Bronchial epithelial cell (primary cell): ENCODE data around the gene SRRD. TPM values are rescaled to one million over a fixed set of nuclear protein-coding genes. Genes with fewer than 3 reads are reported as not detected.

Source experiments
- DNase-seq: peaks from one replicate; pipeline ENCODE4 v3.0.0-alpha.2; 2010; ENCODE audit warnings: low read depth
- FAIRE-seq: peaks from 2 replicates; lab custom pipeline; 2011; peaks lifted over from hg19 to GRCh38; lab: Jason Lieb, UNC
- H3K27me3 ChIP-seq: 2 replicates; pipeline ENCODE4 v1.5.1; 2011; ENCODE audit warnings: low read length; ENCODE audit not compliant: control insufficient read depth, insufficient read depth
- H3K36me3 ChIP-seq: 2 replicates; pipeline ENCODE4 v1.5.1; 2011; ENCODE audit warnings: low read length; ENCODE audit not compliant: control insufficient read depth, insufficient read depth
- H3K4me3 ChIP-seq: 2 replicates; pipeline ENCODE4 v1.5.1; 2011; ENCODE audit warnings: mild to moderate bottlenecking, low read depth, low read length, control low read depth
- CTCF ChIP-seq: IDR thresholded peaks from 2 replicates; pipeline ENCODE4 v1.5.1; 2011; ENCODE audit warnings: mild to moderate bottlenecking, moderate library complexity, low read length, control low read depth, inconsistent platforms; ENCODE audit not compliant: insufficient read depth, severe bottlenecking
- total RNA-seq: library from RNA; depleted of rRNA; stranded (reverse); fragments of >200 nt; gene quantifications from 2 replicates; pipeline ENCODE4 v1.2.1, GENCODE V29; 2014

The SRRD gene
- total RNA-seq, 1 donor from 2014 or later, result 26.6 TPM

GRCh38 chr22:26481694-26482093 is 2.0 kb upstream of the SRRD start:
- DNase-seq (no peak), FAIRE-seq (no peak)
- peaks cover 4% of the 10 kb centered on the region for H3K36me3 ChIP-seq
- H3K4me3 ChIP-seq, result no peak overlapping the region
- H3K27me3 ChIP-seq, result no peaks in the 10 kb centered on the region
- TF ChIP-seq CTCF, result no peak

- FAIRE-seq, result no peak
- DNase-seq, result no peak
- no peaks in the 10 kb centered on the region for H3K27me3 ChIP-seq
- no peak for TF ChIP-seq CTCF
- peaks cover 1% of the 10 kb centered on the region for H3K36me3 ChIP-seq
- no peak overlapping the region for H3K4me3 ChIP-seq
These were observed 1.5 kb upstream of the SRRD start for GRCh38 chr22:26482161-26482560.

GRCh38 chr22:26483043-26483438 is 636 bp upstream of the SRRD start:
- no peak for TF ChIP-seq CTCF
- FAIRE-seq, result no peak
- H3K4me3 ChIP-seq, result peak overlapping the region; percentile 85
- H3K36me3 ChIP-seq, result peaks cover 5% of the 10 kb centered on the region
- no peak for DNase-seq
- no peaks in the 10 kb centered on the region for H3K27me3 ChIP-seq

- H3K4me3 ChIP-seq, result peak overlapping the region; percentile 85
- no peak for TF ChIP-seq CTCF
- no peak for FAIRE-seq
- peak; percentile 25 for DNase-seq
- peaks cover 7% of the 10 kb centered on the region for H3K36me3 ChIP-seq
- no peaks in the 10 kb centered on the region for H3K27me3 ChIP-seq
These were observed 656 bp downstream of the SRRD start for GRCh38 chr22:26484360-26484706.

- no peak for TF ChIP-seq CTCF
- Histone ChIP-seq H3K27me3 (no peaks in the 10 kb centered on the region), H3K36me3 (peaks cover 7% of the 10 kb centered on the region), H3K4me3 (no peak overlapping the region)
- peak; percentile 16 for DNase-seq
- FAIRE-seq, result no peak
These were observed 1.3 kb downstream of the SRRD start for GRCh38 chr22:26485013-26485412.

GRCh38 chr22:26485806-26486390 is 2.2 kb downstream of the SRRD start:
- no peak overlapping the region for H3K4me3 ChIP-seq
- no peak for FAIRE-seq
- H3K27me3 ChIP-seq, result no peaks in the 10 kb centered on the region
- H3K36me3 ChIP-seq, result peaks cover 8% of the 10 kb centered on the region
- TF ChIP-seq CTCF, result no peak
- DNase-seq, result no peak
